PC-9 (cell line): ENCODE measurements around the gene SLC22A23. TPM values are rescaled to one million over a fixed set of nuclear protein-coding genes. Genes with fewer than 3 reads are reported as not detected.
A peak's percentile ranks its signal among the peaks of the same experiment; 100 is the strongest.

Experiments used
- BruUV-seq: library from RNA; stranded (reverse); fragments of 400-500 nt; replicated peaks from 2 replicates; lab custom pipeline; 2021; lab: Mats Ljungman, UMichigan
- CTCF ChIA-PET: fragments of 300-600 bp; sonication (Branson Sonifier 250); formaldehyde crosslinking; loops from one replicate; lab custom pipeline; 2022; ENCODE audit warnings: antibody characterized with exemption; lab: Charles Lee
- POLR2A ChIA-PET: fragments of 300-600 bp; sonication (Branson Sonifier 250); formaldehyde crosslinking; loops from one replicate; lab custom pipeline; 2022; ENCODE audit warnings: antibody characterized with exemption; ENCODE audit not compliant: unreplicated experiment; lab: Charles Lee
- DNase-seq, 2 experiments: peaks; one replicate each; pipeline versions ENCODE4 v3.0.0 to v3.0.0-alpha.2; 2015 to 2022; ENCODE audit warnings: mixed read lengths in 1 of 2
- H2AFZ ChIP-seq: fragments of 200-600 bp; sonication (generic); 2 replicates; pipeline ENCODE4 v1.8.1; 2017; ENCODE audit warnings: antibody characterized with exemption
- H3F3A ChIP-seq: fragments of 200-600 bp; sonication (generic); 2 replicates; pipeline ENCODE4 v1.8.1; 2017; ENCODE audit warnings: antibody characterized with exemption, mild to moderate bottlenecking, low read depth; ENCODE audit not compliant: insufficient read depth
- H3K27ac ChIP-seq: fragments of 200-600 bp; sonication (generic); 2 replicates; pipeline ENCODE4 v1.6.1; 2016; ENCODE audit warnings: mixed run types
- H3K27me3 ChIP-seq: fragments of 200-600 bp; sonication (generic); 2 replicates; pipeline ENCODE4 v1.6.1; 2016; ENCODE audit warnings: low read depth, mixed run types; ENCODE audit not compliant: insufficient read depth
- H3K36me3 ChIP-seq: fragments of 200-600 bp; sonication (generic); 2 replicates; pipeline ENCODE4 v1.6.1; 2016; ENCODE audit warnings: low read depth, mixed run types
- H3K4me1 ChIP-seq: fragments of 200-600 bp; sonication (generic); replicated peaks from 2 replicates; pipeline ENCODE4 v1.6.1; 2016; ENCODE audit warnings: mixed run types; ENCODE audit not compliant: insufficient read depth
- H3K4me2 ChIP-seq: fragments of 200-600 bp; sonication (generic); 2 replicates; pipeline ENCODE4 v1.6.1; 2017; ENCODE audit warnings: mixed run types
- H3K4me3 ChIP-seq: fragments of 200-600 bp; sonication (generic); 2 replicates; pipeline ENCODE4 v1.6.1; 2016; ENCODE audit warnings: mixed run types
- H3K79me2 ChIP-seq: fragments of 200-600 bp; sonication (generic); 2 replicates; pipeline ENCODE4 v1.6.1; 2017; ENCODE audit warnings: low read depth, mixed run types
- H3K9me2 ChIP-seq: fragments of 200-600 bp; sonication (generic); 2 replicates; pipeline ENCODE4 v1.8.1; 2017; ENCODE audit warnings: mild to moderate bottlenecking; ENCODE audit not compliant: insufficient read depth
- H3K9me3 ChIP-seq: fragments of 200-600 bp; sonication (generic); 2 replicates; pipeline ENCODE4 v1.8.1; 2016; ENCODE audit warnings: low read depth; ENCODE audit not compliant: insufficient read depth
- H4K20me1 ChIP-seq: fragments of 200-600 bp; sonication (generic); 2 replicates; pipeline ENCODE4 v1.8.1; 2017; ENCODE audit not compliant: insufficient read depth
- EZH2 ChIP-seq: fragments of 200-600 bp; sonication (generic); IDR thresholded peaks from 2 replicates; pipeline ENCODE4 v1.8.0; 2017; ENCODE audit warnings: antibody characterized with exemption, low read depth
- intact Hi-C: fragments of 100-400 bp; cut with micrococcal nuclease; formaldehyde crosslinking; loops from one replicate; pipeline ENCODE4 v1.10.0; 2022; ENCODE audit not compliant: unreplicated experiment
- total RNA-seq: library from RNA; stranded (reverse); gene quantifications from 2 replicates; pipeline ENCODE4 v1.2.3, GENCODE V29; 2021
- TF ChIP-seq, protein P1 (sequence below): fragments of 200-600 bp; sonication (generic); conservative IDR thresholded peaks from 2 replicates; pipeline ENCODE4 v1.6.1; 2017; ENCODE audit warnings: mixed run types, antibody characterized with exemption, mild to moderate bottlenecking, moderate library complexity

SLC22A23 gene
- total RNA-seq, 1 experiment from 2014 or later: 13.5 TPM

DNA sequence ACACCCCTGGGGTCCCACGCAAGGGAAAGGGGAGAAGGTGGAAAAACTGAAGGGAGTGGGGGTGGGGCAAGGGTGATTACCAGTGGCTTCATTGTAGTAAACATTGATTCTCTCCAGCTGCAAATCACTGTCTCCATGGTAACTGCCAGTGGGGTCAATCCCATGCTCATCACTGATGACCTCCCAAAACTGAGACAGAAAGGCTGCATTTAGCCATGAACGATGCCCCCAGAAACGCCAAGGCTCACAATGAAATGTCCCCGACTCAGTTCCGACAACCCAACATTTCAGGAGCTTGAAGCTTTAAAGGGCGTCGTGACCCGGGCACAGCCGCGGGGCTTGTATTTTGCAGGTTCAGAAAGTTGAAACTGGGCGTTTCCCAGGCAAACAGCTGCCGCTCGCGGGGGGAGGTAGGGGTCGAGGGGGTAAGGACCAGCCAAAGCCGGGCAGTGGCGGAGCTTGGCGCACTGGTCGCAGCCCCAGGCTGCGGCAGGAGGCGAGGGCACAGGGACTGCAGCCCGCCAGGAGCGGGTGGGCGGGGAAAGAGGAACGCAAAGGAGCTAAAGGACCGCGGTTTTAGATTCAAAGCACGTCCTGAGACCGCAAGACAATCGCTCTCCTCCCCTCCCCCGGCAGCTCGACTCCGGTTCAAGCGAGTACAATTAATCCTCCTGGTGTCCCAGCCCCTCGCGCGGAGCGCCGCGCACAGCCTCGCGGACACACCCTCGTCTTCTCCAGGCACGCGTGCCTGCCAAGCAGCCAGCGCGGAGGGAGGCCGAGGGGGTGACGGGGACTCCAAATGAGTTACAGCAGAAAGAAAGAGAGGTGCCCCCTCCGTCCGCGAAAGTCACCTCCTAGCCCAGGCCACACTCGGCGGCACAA is 230.1 kb downstream of the SLC22A23 start:
- TSS peak; percentile 27 for BruUV-seq
- no peaks in the 10 kb centered on the region for H3K36me3 ChIP-seq
- intact Hi-C loops: no loop called here
- POLR2A ChIA-PET: no interaction called here
- no peaks in the 10 kb centered on the region for H3K9me3 ChIP-seq
- peak overlapping the region; percentile 68; the same call in 1 of the 2 replicates for H2AFZ ChIP-seq
- H3K79me2 ChIP-seq: no peaks in the 10 kb centered on the region
- no peaks in the 10 kb centered on the region for H3F3A ChIP-seq
- H3K4me3 ChIP-seq: peak overlapping the region; percentile 62
- no peaks in the 10 kb centered on the region for H3K9me2 ChIP-seq
- H3K4me1 ChIP-seq: 0 out of 2 replicates have a peak, but pooled peaks cover 4% of the 10 kb centered on the region
- CTCF ChIA-PET: no interaction called here
- no peaks in the 10 kb centered on the region for H4K20me1 ChIP-seq
- peak in 1 of 2 experiments; percentile 28 for DNase-seq
- no peaks in the 10 kb centered on the region for H3K27me3 ChIP-seq
- no peak overlapping the region for H3K27ac ChIP-seq
- H3K4me2 ChIP-seq: peak overlapping the region; percentile 80
- TF ChIP-seq, protein P1, sequence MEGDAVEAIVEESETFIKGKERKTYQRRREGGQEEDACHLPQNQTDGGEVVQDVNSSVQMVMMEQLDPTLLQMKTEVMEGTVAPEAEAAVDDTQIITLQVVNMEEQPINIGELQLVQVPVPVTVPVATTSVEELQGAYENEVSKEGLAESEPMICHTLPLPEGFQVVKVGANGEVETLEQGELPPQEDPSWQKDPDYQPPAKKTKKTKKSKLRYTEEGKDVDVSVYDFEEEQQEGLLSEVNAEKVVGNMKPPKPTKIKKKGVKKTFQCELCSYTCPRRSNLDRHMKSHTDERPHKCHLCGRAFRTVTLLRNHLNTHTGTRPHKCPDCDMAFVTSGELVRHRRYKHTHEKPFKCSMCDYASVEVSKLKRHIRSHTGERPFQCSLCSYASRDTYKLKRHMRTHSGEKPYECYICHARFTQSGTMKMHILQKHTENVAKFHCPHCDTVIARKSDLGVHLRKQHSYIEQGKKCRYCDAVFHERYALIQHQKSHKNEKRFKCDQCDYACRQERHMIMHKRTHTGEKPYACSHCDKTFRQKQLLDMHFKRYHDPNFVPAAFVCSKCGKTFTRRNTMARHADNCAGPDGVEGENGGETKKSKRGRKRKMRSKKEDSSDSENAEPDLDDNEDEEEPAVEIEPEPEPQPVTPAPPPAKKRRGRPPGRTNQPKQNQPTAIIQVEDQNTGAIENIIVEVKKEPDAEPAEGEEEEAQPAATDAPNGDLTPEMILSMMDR: no peak
- TF ChIP-seq EZH2: no peak

DNA sequence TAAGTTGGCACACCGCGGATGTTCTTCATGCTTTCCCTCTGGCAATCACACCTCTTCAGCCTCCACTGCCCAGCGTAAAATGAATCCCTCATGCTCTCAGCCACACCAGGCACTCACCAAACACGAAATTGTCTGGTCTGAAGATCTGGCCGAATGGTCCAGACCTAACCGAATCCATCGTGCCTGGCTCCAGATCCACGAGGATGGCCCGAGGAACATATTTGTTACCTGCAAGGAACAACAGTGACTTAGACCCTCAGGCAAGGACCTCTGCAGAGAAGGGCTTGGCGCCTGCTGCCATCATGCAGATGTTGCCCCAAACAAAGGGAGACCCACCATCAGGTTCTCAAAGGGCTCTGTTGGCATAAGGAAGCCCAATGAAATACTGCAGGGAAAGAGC is 230.8 kb downstream of the SLC22A23 start:
- Histone ChIP-seq H3K36me3 (no peaks in the 10 kb centered on the region), H3K4me3 (peak overlapping the region; percentile 62; the same call in 1 of the 2 replicates)

DNA sequence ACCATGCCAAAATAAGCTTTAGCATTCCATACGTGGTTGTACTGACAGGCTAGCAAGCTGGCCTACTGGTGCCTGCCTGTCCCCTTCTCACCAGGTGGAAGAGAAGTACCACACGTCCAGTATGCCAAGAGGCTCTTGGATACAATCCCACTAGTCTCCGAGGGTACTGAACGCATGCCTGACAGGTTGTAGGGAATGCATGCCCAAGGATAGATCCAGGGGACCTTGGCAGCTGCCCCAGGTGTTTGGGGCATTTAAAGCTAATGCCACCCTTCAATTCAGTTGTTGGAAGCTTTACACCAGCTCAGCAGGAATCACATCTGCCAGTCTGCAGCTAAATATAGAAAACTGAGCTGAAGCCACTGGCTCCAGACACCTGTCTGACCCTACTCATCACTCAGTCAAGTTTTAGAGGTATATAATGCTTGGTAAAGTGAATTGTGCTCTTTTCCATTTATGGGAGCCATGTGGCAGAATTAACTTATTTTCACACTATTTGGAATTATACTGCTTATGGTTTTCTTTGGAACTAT is 234.3 kb downstream of the SLC22A23 start:
- no peak for DNase-seq
- H3K9me2 ChIP-seq: no peaks in the 10 kb centered on the region
- no peaks in the 10 kb centered on the region for H3F3A ChIP-seq
- CTCF ChIA-PET: interaction anchor here (0.7 kb wide), 1 partner anchor 29 kb away, joined by 3 read pairs; no protein-coding TSS in a partner anchor
- H3K4me1 ChIP-seq: 0 out of 2 replicates have a peak, but pooled peaks cover 4% of the 10 kb centered on the region
- no peaks in the 10 kb centered on the region for H3K36me3 ChIP-seq
- H3K27me3 ChIP-seq: no peaks in the 10 kb centered on the region
- H3K4me3 ChIP-seq: no peak overlapping the region
- no peaks in the 10 kb centered on the region for H3K79me2 ChIP-seq
- no TSS peak for BruUV-seq
- no peaks in the 10 kb centered on the region for H4K20me1 ChIP-seq
- H3K9me3 ChIP-seq: no peaks in the 10 kb centered on the region
- TF ChIP-seq EZH2: no peak
- TF ChIP-seq, protein P1: no peak
- H2AFZ ChIP-seq: no peak overlapping the region
- no peak overlapping the region for H3K27ac ChIP-seq
- POLR2A ChIA-PET: no interaction called here
- intact Hi-C loops: no loop called here
- no peak overlapping the region for H3K4me2 ChIP-seq

More for the DNA sequence above, 230.8 kb downstream of the SLC22A23 start:
- intact Hi-C loops: no loop called here
- Histone ChIP-seq H2AFZ (no peak overlapping the region), H3K79me2 (no peaks in the 10 kb centered on the region), H3K9me2 (no peaks in the 10 kb centered on the region), H4K20me1 (no peaks in the 10 kb centered on the region), H3K4me1 (0 out of 2 replicates have a peak, but pooled peaks cover 4% of the 10 kb centered on the region), H3K9me3 (no peaks in the 10 kb centered on the region), H3K27me3 (no peaks in the 10 kb centered on the region), H3F3A (no peaks in the 10 kb centered on the region), H3K4me2 (peak overlapping the region; percentile 80), H3K27ac (no peak overlapping the region)
- BruUV-seq: no TSS peak
- ChIA-PET CTCF (no interaction called here), POLR2A (no interaction called here)
- DNase-seq: no peak
- no peak for TF ChIP-seq EZH2
- TF ChIP-seq, protein P1: no peak
